HG02571 (cell line): Measurements from ENCODE around the gene TBC1D9B.

Source experiments
- ATAC-seq: cut with Tn5 transposase; IDR thresholded peaks from one replicate; pipeline ENCODE4 v1.9.1; 2021; ENCODE audit warnings: mild to moderate bottlenecking, moderate library complexity; ENCODE audit not compliant: unreplicated experiment

Gene TBC1D9B

GRCh38 chr5:179822059-179822432 is 85.7 kb downstream of the TBC1D9B start:
- no peak for ATAC-seq

- ATAC-seq: peak; percentile 41
Observed at GRCh38 chr5:179821298-179822058, 86.2 kb downstream of the TBC1D9B start.

GRCh38 chr5:179820483-179821297 is 87.0 kb downstream of the TBC1D9B start, which contains the start of gene SQSTM1:
SQSTM1 (plus strand) TSS chr5:179820905; CDS start chr5:179820937, 32 bp downstream.
- peak; percentile 31 for ATAC-seq

GRCh38 chr5:179820127-179820482 is 87.6 kb downstream of the TBC1D9B start:
- no peak for ATAC-seq

GRCh38 chr5:179819296-179820126 is 88.2 kb downstream of the TBC1D9B start:
- peak; percentile 22 for ATAC-seq

DNA sequence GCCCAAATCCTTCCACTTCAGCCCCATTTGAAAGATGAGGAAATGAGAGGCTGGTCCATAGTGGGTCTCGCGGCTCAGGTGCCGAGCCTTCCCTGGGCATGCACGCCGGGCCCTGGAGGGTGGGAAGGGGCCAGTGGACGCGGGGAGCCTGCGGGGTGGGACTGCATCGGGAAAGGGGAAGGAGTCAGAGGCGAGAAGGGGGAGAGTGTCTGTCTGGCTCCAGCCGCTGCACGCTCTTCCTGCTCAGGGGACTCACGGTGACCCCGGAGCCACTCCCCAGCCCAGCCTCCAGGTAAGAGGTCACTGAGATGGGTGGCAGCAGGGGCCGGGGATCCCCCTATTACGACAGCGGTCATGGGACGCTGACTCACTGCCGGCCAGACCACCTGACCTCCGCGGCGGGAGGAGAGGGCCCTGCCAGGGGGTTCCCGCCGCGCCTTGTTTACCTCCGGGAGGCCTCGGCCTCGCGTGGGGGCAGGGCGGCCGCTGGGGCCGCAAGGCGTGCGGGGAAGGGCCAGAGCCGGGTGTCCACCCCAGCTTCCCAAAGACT is 88.9 kb downstream of the TBC1D9B start:
- ATAC-seq: peak; percentile 57

GRCh38 chr5:179817890-179818745 is 89.6 kb downstream of the TBC1D9B start:
- no peak for ATAC-seq

DNA sequence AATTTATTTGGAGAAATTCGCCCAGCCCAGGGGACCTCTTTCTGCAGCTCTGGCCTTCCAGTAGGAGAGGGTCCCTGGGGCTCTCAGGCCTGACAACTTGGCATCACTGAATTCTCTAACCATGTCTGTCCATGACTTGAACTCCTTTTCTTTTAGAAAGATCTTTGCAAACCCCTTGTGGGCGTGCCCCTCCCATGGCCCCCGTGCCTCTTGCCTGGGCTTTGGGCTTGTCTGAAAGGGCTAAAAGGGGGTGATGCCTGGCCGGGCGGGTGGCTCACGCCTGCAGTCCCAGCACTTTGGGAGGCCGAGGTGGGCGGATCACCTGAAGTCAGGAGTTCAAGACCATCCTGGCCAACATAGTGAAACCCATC is 90.2 kb downstream of the TBC1D9B start:
- no peak for ATAC-seq

DNA sequence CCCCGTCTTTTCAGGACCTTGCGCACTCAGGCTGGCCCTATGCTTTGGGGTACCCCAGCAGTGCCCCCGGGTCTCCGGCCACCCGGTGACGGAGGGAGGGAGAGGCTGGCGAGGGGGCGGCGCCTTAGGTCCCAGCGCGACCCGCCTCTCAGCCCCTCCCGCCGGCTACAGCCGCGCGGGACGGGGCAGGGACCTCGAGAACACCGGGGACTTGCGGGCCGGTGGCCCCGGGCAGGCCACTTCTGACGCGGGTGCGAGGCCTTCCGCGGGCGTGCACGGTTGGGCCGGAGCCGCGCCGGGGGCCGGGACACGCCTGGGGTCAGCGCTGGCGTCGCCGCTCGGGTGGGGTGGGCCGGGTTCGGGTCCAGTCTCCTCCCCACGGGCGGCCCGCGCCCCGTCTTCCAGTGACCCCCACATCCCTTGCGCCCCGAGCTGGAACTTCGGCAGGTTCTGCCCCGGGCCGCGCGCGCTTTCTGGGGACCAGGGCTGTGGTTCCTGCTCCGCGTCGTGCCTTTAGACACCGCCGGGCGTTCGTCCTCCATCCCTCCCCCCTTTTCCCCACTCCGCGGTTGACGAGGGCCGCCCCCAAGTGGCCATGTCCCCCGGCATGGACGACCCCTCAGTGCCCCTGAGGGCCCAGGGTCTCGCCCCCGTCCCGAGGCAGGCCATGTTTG is 90.8 kb downstream of the TBC1D9B start:
- ATAC-seq: no peak

- ATAC-seq: no peak
Observed at GRCh38 chr5:179816401-179816795, 91.3 kb downstream of the TBC1D9B start.

DNA sequence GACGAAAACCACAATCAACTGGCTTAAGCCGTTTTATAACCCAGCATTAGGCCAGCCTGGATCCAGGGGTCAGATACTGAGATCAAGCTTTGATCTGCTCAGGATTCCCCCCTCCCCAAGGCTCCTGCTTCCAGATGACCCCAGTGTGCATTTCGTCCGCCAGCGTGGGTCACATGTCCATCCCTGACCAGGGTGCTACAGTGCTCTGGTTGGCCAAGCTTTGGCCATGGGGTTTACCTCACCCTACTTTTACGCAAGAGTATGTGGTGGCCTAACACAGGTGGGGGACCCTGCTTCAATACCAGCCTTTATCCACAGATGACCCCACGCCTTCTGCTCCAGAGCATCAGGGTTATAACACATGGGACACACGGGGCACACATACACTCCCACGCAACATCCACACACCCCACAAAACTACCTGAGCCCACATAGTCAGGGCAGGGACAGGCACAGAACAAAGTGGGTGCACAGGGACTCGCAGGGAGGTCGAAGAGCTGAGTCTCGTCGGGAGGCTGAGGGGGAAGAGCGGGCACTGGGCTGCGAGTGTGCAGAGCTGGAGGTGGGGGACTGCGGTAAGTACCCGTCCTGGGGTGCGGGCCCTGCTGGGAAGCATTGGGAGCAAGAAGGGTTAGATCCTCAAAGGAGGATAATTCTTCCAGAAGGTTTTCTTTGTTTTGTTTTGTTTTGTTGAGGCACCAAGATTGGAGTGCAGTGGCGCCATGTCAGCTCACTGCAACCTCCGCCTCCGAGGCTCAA is 92.0 kb downstream of the TBC1D9B start:
- no peak for ATAC-seq

DNA sequence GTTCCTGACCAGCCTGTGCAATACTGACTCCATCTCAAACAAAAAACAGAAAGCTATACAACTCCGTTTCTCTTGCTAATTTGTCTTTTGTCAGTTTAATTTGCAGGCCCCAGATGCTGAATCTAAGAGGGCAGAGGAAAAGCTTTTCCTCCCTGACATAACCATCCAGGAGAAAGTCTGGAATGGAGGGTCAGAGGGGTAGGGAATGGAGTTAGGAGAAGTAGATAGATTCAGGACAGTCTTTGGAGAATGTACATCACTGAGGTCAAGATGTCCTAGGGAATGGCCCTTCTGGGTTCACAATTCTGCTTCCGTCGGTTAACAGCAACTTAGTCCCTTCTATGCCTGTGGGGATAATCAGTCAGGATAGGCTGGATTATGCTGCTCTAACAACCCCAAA is 93.6 kb downstream of the TBC1D9B start:
- no peak for ATAC-seq

DNA sequence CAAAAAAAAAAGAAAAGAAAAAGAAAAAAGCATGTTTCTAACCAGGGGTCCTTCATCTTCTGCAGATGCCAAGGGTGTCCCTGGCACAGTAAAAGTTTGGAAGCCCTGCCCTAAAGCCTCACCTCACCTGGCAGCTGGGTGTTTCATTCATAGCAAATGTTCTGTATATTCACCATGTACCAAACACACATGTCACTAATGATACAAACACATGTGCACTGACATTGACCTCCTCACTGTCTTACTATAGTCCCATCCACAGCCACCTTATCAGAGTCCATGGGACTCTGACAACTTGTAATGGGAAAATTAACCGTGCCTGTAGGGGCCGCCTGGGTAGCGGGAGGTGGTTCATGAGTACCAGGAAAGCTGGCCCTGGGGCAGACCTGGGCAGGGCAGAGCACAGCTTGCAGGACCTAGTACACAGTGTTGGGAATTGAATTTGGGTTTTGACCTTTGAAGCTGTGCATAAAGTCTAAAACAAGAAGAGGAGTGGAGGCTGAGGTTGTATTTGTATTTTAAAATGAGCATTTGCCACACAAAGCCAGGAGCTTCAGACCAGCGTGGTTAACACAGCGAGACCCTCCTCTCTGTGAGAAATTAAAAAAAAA is 94.6 kb downstream of the TBC1D9B start:
- ATAC-seq: no peak

- ATAC-seq: no peak
Observed at GRCh38 chr5:179812135-179812825, 95.4 kb downstream of the TBC1D9B start.
